CD4-positive, alpha-beta memory T cell (primary cell): ENCODE measurements around the gene FRMPD4. TPM values are rescaled to one million over a fixed set of nuclear protein-coding genes. Genes with fewer than 3 reads are reported as not detected.

Experiments
- CTCF ChIA-PET: fragments of 350-600 bp; sonication (Branson Sonifier 250); formaldehyde crosslinking; loops from one replicate; lab custom pipeline; 2021; ENCODE audit warnings: inconsistent platforms; ENCODE audit not compliant: partially characterized antibody; lab: Charles Lee
- POLR2A ChIA-PET: fragments of 350-600 bp; sonication (Branson Sonifier 250); formaldehyde crosslinking; loops from one replicate; lab custom pipeline; 2021; ENCODE audit not compliant: partially characterized antibody; lab: Charles Lee
- DNase-seq, 5 donors: peaks; one replicate each; pipeline versions ENCODE4 v3.0.0 to v3.0.0-alpha.2; 2020 to 2022; ENCODE audit warnings: mixed read lengths in 1 of 5
- H3K27ac ChIP-seq: one replicate; pipeline ENCODE4 v1.7.0; 2013; ENCODE audit warnings: low read depth, low read length
- H3K27me3 ChIP-seq: 2 replicates; pipeline ENCODE4 v1.7.0; 2013; ENCODE audit warnings: mild to moderate bottlenecking, low read length, moderate library complexity; ENCODE audit not compliant: insufficient read depth
- H3K36me3 ChIP-seq: 2 replicates; pipeline ENCODE4 v1.7.0; 2013; ENCODE audit warnings: mild to moderate bottlenecking, low read length, moderate library complexity; ENCODE audit not compliant: insufficient read depth
- H3K4me1 ChIP-seq: 2 replicates; pipeline ENCODE4 v1.7.0; 2013; ENCODE audit warnings: mild to moderate bottlenecking, low read length, moderate library complexity; ENCODE audit not compliant: insufficient read depth
- H3K4me3 ChIP-seq, 2 donors: one replicate each; pipeline ENCODE4 v1.7.0; 2013; ENCODE audit warnings: low read length in 2 of 2, mild to moderate bottlenecking in 1 of 2
- H3K9me3 ChIP-seq, 2 donors: one replicate each; pipeline ENCODE4 v1.7.0; 2013; ENCODE audit warnings: low read length in 2 of 2, control low read depth in 1 of 2; ENCODE audit not compliant: control insufficient read depth in 1 of 2
- H3K27ac Mint-ChIP-seq, 7 donors: one replicate each; pipeline ENCODE4 v1.8.0; 2020 to 2021; ENCODE audit warnings: mixed read lengths in 7 of 7, mild to moderate bottlenecking in 6 of 7, inconsistent platforms in 3 of 7, moderate library complexity in 3 of 7
- H3K27me3 Mint-ChIP-seq, 2 donors: one replicate each; pipeline ENCODE4 v1.8.0; 2020 to 2021; ENCODE audit warnings: mixed read lengths in 2 of 2
- H3K36me3 Mint-ChIP-seq, 2 donors: one replicate each; pipeline ENCODE4 v1.8.0; 2020 to 2021; ENCODE audit warnings: mixed read lengths in 2 of 2, inconsistent platforms in 1 of 2, mild to moderate bottlenecking in 1 of 2
- H3K4me1 Mint-ChIP-seq, 4 donors: one replicate each; pipeline ENCODE4 v1.8.0; 2020 to 2021; ENCODE audit warnings: mixed read lengths in 4 of 4, mild to moderate bottlenecking in 1 of 4
- H3K4me3 Mint-ChIP-seq, 8 donors: one replicate each; pipeline ENCODE4 v1.8.0; 2020 to 2021; ENCODE audit warnings: mixed read lengths in 8 of 8, mild to moderate bottlenecking in 7 of 8, moderate library complexity in 6 of 8, inconsistent platforms in 3 of 8
- H3K9me3 Mint-ChIP-seq, 8 donors: one replicate each; pipeline ENCODE4 v1.8.0; 2020 to 2021; ENCODE audit warnings: mixed read lengths in 8 of 8, mild to moderate bottlenecking in 5 of 8, inconsistent platforms in 3 of 8, moderate library complexity in 1 of 8
- intact Hi-C: fragments of 100-400 bp; cut with micrococcal nuclease; formaldehyde crosslinking; loops from one replicate; pipeline ENCODE4 v1.15.1; 2023
- polyA plus RNA-seq, 2 donors: library from polyadenylated mRNA; unstranded; fragments of 300-500 nt; fragmentation: Illumina TruSeq; gene quantifications; one replicate each; pipeline ENCODE4 v1.2.3, GENCODE V29; 2021
- total RNA-seq, 2 experiments: library from RNA; stranded (reverse); gene quantifications; one replicate each; pipeline ENCODE4 v1.2.3, GENCODE V29; 2021

Gene FRMPD4
- total and polyA plus RNA-seq, 4 experiments from 2014 or later = not detected

DNA sequence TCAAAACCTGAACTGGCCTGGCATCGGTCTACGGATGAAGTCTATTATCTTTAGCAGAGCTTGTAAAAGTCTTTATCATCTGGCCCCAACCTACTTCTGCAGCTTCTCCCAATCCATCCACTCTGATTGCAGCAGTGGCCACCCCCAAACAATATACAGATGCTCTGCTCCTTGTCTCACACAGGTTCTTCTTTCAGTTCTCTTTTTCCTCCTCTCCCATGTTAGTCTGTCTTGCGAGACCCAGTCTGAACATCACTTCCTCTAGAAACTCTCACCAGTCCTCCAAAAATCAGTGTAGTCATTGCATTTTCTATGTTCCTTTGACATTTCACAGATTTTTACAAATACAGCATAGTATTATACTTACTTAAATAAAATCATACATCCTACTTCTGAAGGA is 163.0 kb downstream of the FRMPD4 start:
- H3K36me3 Mint-ChIP-seq = no peaks in the 10 kb centered on the region
- intact Hi-C loops = no loop called here
- H3K27ac Mint-ChIP-seq = no peak overlapping the region
- no peaks in the 10 kb centered on the region for H3K27me3 ChIP-seq
- H3K4me1 Mint-ChIP-seq = no peaks in the 10 kb centered on the region
- peaks cover 0 to 4% (median 0%) of the 10 kb centered on the region in 8 donors for H3K9me3 Mint-ChIP-seq
- H3K4me3 ChIP-seq = no peak overlapping the region
- DNase-seq = no peak
- H3K36me3 ChIP-seq = no peaks in the 10 kb centered on the region
- no peak overlapping the region for H3K4me3 Mint-ChIP-seq
- no peaks in the 10 kb centered on the region for H3K9me3 ChIP-seq
- CTCF ChIA-PET = no interaction called here
- H3K4me1 ChIP-seq = no peaks in the 10 kb centered on the region
- H3K27me3 Mint-ChIP-seq = peaks cover 1% of the 10 kb centered on the region in 2 donors
- POLR2A ChIA-PET = no interaction called here
- no peak overlapping the region for H3K27ac ChIP-seq

DNA sequence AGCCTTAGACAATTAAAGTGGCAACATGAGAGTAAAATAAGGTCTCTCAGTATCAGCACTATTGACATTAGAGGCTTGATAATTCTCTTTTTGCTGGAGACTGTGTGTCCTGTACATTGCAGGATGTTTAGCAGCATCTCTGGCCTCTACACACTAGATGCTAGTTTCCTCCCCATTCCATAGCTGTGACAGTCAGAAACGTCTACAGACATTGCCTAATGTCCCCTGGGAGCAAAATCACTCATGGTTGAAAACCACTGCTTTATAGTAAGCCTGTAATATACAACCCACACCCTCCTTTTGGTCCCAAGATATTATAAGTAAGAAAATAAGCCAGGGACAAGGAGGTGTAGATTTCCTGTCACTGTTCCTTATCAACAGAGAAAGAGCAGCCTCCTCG is 166.0 kb downstream of the FRMPD4 start:
- Mint-ChIP-seq H3K4me3 (no peak overlapping the region), H3K27ac (no peak overlapping the region), H3K36me3 (no peaks in the 10 kb centered on the region), H3K4me1 (no peaks in the 10 kb centered on the region), H3K27me3 (peaks cover 1% of the 10 kb centered on the region in 2 donors), H3K9me3 (peaks cover 0 to 2% (median 0%) of the 10 kb centered on the region in 8 donors)
- DNase-seq = no peak
- Histone ChIP-seq H3K27me3 (no peaks in the 10 kb centered on the region), H3K4me1 (no peaks in the 10 kb centered on the region), H3K9me3 (no peaks in the 10 kb centered on the region), H3K36me3 (no peaks in the 10 kb centered on the region), H3K4me3 (no peak overlapping the region), H3K27ac (no peak overlapping the region)
- CTCF ChIA-PET = no interaction called here
- intact Hi-C loops = no loop called here
- POLR2A ChIA-PET = no interaction called here

DNA sequence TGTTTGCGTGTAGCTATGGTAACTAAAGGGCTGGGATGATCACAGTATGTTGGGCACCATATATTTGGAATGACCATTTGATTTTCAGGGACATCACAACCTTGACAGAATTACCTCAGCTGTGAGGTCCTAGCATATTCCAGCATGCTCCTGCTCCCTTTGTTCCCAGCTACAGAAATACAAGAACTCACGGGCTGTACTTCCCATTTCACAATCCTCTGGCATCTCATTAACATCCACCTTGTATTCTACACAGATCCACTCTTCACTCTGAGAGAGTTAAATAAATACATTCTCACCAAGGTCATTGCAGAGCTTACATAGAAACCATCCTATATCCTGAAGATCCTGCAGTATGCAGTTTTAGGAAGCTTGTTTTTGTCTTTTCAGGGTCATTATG is 169.7 kb downstream of the FRMPD4 start:
- Histone ChIP-seq H3K36me3 (no peaks in the 10 kb centered on the region), H3K4me1 (no peaks in the 10 kb centered on the region), H3K27ac (no peak overlapping the region), H3K9me3 (no peaks in the 10 kb centered on the region), H3K4me3 (no peak overlapping the region), H3K27me3 (no peaks in the 10 kb centered on the region)
- Mint-ChIP-seq H3K9me3 (peaks cover 0 to 5% (median under 1%) of the 10 kb centered on the region in 8 donors), H3K4me3 (no peak overlapping the region), H3K4me1 (no peaks in the 10 kb centered on the region), H3K27ac (no peak overlapping the region), H3K27me3 (no peaks in the 10 kb centered on the region), H3K36me3 (no peaks in the 10 kb centered on the region)
- CTCF ChIA-PET = no interaction called here
- no peak for DNase-seq
- POLR2A ChIA-PET = no interaction called here
- intact Hi-C loops = no loop called here

DNA sequence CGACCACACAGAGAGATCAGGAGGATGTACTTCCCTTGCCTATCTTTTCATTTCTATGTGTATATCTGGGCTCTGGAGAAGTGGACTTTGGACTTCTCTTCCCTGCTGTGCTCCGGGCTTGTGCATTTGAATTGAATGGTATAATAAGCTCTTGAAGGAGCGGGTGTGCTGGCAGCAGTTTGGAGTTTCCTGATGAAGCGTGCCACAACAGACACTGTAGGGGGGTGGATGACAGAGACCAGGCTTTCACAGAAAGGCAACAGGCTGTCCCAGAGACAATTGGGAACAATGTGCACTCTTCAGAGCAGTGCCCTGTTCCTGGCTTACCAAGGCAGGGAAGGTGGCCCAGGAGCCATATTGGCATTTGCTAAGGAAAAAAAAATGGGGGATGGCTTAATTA is 170.1 kb downstream of the FRMPD4 start:
- Mint-ChIP-seq H3K4me3 (no peak overlapping the region), H3K27ac (no peak overlapping the region), H3K36me3 (no peaks in the 10 kb centered on the region), H3K9me3 (peaks cover 0 to 7% (median under 1%) of the 10 kb centered on the region in 8 donors), H3K27me3 (no peaks in the 10 kb centered on the region), H3K4me1 (no peaks in the 10 kb centered on the region)
- no peaks in the 10 kb centered on the region for H3K9me3 ChIP-seq
- H3K27me3 ChIP-seq = no peaks in the 10 kb centered on the region
- intact Hi-C loops = no loop called here
- no peak overlapping the region for H3K4me3 ChIP-seq
- CTCF ChIA-PET = no interaction called here
- no peaks in the 10 kb centered on the region for H3K36me3 ChIP-seq
- no peaks in the 10 kb centered on the region for H3K4me1 ChIP-seq
- DNase-seq = no peak
- POLR2A ChIA-PET = no interaction called here
- H3K27ac ChIP-seq = no peak overlapping the region

DNA sequence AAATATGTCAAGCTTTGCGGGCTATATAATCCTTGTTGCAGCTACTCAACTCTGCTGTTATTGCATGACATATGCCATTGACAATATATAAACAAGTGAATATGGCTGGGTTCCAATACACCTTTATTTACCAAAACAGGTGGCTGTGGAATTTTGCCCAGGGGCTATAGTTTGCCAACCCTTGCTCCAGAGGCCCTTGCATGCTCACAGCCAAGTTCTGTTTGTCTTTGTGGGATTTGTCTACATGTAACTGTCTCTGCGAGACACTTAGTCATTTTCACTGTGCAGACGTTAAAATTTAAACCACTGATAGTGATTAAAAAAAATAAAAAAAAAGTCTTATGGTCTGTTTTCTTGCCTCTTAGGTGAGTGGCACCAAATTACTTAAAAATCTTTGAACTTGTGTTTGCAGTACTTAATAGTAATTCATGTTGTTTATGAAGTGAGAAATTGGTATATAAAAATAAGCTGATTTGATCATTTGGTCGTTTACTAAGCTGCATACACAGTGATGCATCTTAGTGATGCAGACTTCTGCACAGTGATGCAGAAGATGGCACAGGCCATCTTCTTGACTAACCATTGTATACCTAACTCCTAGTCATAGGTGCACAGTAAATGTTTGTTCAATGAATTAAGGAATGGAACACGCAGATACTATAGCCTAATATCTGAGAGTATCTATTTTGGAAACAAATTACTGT is 170.9 kb downstream of the FRMPD4 start:
- H3K27me3 ChIP-seq = no peaks in the 10 kb centered on the region
- intact Hi-C loops = no loop called here
- no peak overlapping the region for H3K4me3 Mint-ChIP-seq
- POLR2A ChIA-PET = no interaction called here
- H3K27me3 Mint-ChIP-seq = no peaks in the 10 kb centered on the region
- peaks cover 0 to 9% (median under 1%) of the 10 kb centered on the region in 8 donors for H3K9me3 Mint-ChIP-seq
- H3K4me1 ChIP-seq = no peaks in the 10 kb centered on the region
- no peak overlapping the region for H3K27ac Mint-ChIP-seq
- no peak overlapping the region for H3K27ac ChIP-seq
- no peaks in the 10 kb centered on the region for H3K36me3 Mint-ChIP-seq
- H3K36me3 ChIP-seq = no peaks in the 10 kb centered on the region
- no peaks in the 10 kb centered on the region for H3K9me3 ChIP-seq
- CTCF ChIA-PET = no interaction called here
- no peak overlapping the region for H3K4me3 ChIP-seq
- no peak for DNase-seq
- H3K4me1 Mint-ChIP-seq = no peaks in the 10 kb centered on the region

DNA sequence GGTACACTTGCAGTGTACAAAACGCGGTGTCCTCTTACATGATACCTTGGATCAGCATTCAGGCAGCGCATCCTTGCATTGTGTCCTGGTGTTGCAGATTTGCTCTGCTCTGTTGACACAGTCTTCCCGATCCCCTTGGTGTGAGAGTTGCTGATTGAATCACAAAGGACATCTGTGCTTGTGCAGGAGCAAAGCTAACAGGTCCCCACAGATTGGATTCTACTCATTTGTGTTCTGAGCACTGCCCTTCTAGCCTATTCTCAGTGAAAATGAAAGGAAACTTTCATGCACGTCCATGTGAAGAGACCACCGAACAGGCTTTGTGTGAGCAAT is 171.4 kb downstream of the FRMPD4 start:
- Mint-ChIP-seq H3K27me3 (no peaks in the 10 kb centered on the region), H3K4me1 (no peaks in the 10 kb centered on the region), H3K36me3 (no peaks in the 10 kb centered on the region), H3K27ac (no peak overlapping the region), H3K9me3 (peaks cover 0 to 9% (median under 1%) of the 10 kb centered on the region in 8 donors), H3K4me3 (no peak overlapping the region)
- no peak overlapping the region for H3K27ac ChIP-seq
- CTCF ChIA-PET = no interaction called here
- no peak overlapping the region for H3K4me3 ChIP-seq
- POLR2A ChIA-PET = no interaction called here
- no peaks in the 10 kb centered on the region for H3K27me3 ChIP-seq
- DNase-seq = no peak
- H3K36me3 ChIP-seq = no peaks in the 10 kb centered on the region
- H3K4me1 ChIP-seq = no peaks in the 10 kb centered on the region
- H3K9me3 ChIP-seq = no peaks in the 10 kb centered on the region
- intact Hi-C loops = no loop called here

DNA sequence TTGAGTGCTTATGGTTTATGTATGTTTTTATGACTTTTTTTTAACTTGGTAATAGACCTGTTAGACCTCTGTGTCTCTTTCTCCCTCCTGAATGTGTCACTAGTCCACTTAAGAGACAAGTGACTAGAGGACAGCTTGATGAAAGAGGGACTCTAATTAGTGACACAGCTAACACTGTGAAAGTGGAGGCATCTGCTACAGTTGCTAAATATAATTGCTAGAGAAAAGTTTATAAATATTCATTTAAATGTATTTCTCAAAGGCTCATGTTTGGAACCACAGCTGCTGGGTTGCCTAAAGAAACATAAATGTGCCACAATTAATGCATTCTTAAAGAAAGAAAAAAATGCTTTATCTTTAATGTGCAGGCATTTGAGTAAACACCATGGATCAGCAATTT is 176.4 kb downstream of the FRMPD4 start:
- Mint-ChIP-seq H3K4me3 (no peak overlapping the region), H3K9me3 (peaks cover 0 to 9% (median 2%) of the 10 kb centered on the region in 8 donors), H3K4me1 (no peaks in the 10 kb centered on the region), H3K36me3 (no peaks in the 10 kb centered on the region), H3K27ac (no peak overlapping the region), H3K27me3 (no peaks in the 10 kb centered on the region)
- H3K27ac ChIP-seq = no peak overlapping the region
- no peaks in the 10 kb centered on the region for H3K9me3 ChIP-seq
- no peak overlapping the region for H3K4me3 ChIP-seq
- DNase-seq = no peak
- POLR2A ChIA-PET = no interaction called here
- intact Hi-C loops = no loop called here
- no peaks in the 10 kb centered on the region for H3K27me3 ChIP-seq
- CTCF ChIA-PET = no interaction called here
- no peaks in the 10 kb centered on the region for H3K4me1 ChIP-seq
- H3K36me3 ChIP-seq = no peaks in the 10 kb centered on the region
